Mesendoderm (in vitro differentiated cells): ENCODE measurements around the gene CCDC9B.

Experiments
- DNase-seq: peaks from one replicate; pipeline ENCODE4 v3.0.0; 2013
- H2AK5ac ChIP-seq: 2 replicates; pipeline ENCODE4 v1.6.1; 2013; ENCODE audit warnings: low read length, inconsistent platforms
- H2BK120ac ChIP-seq: 2 replicates; pipeline ENCODE4 v1.6.1; 2013; ENCODE audit warnings: low read depth, mild to moderate bottlenecking, low read length, moderate library complexity, mixed read lengths
- H2BK15ac ChIP-seq: replicated peaks from 2 replicates; pipeline ENCODE4 v1.6.1; 2013; ENCODE audit warnings: low read depth, mild to moderate bottlenecking, moderate library complexity
- H2BK5ac ChIP-seq: 2 replicates; pipeline ENCODE4 v1.6.1; 2013; ENCODE audit warnings: low read length, inconsistent platforms
- H3K18ac ChIP-seq: 2 replicates; pipeline ENCODE4 v1.6.1; 2013; ENCODE audit warnings: mild to moderate bottlenecking, low read length, mixed read lengths
- H3K23ac ChIP-seq: one replicate; pipeline ENCODE4 v1.6.1; 2013; ENCODE audit warnings: low read length
- H3K27ac ChIP-seq: 2 replicates; pipeline ENCODE4 v1.5.1; 2013; ENCODE audit warnings: low read depth, mild to moderate bottlenecking, inconsistent platforms, low read length, moderate library complexity
- H3K27me3 ChIP-seq: 2 replicates; pipeline ENCODE4 v1.6.1; 2013; ENCODE audit warnings: low read length, control low read depth, mild to moderate bottlenecking, inconsistent platforms; ENCODE audit not compliant: insufficient read depth, poor library complexity
- H3K36me3 ChIP-seq: 2 replicates; pipeline ENCODE4 v1.6.1; 2013; ENCODE audit warnings: low read length, inconsistent platforms; ENCODE audit not compliant: control insufficient read depth, insufficient read depth
- H3K4ac ChIP-seq: one replicate; pipeline ENCODE4 v1.6.1; 2013; ENCODE audit warnings: low read depth, mild to moderate bottlenecking, low read length, moderate library complexity
- H3K4me1 ChIP-seq: 2 replicates; pipeline ENCODE4 v1.6.1; 2013; ENCODE audit warnings: low read depth, low read length, inconsistent platforms; ENCODE audit not compliant: control insufficient read depth
- H3K4me2 ChIP-seq: 2 replicates; pipeline ENCODE4 v1.6.1; 2013; ENCODE audit warnings: low read length
- H3K4me3 ChIP-seq: 2 replicates; pipeline ENCODE4 v1.5.1; 2013; ENCODE audit warnings: mild to moderate bottlenecking, low read length
- H3K56ac ChIP-seq: one replicate; pipeline ENCODE4 v1.6.1; 2013; ENCODE audit warnings: low read length
- H3K79me1 ChIP-seq: 2 replicates; pipeline ENCODE4 v1.6.1; 2013; ENCODE audit warnings: low read length, inconsistent platforms
- H3K79me2 ChIP-seq: 2 replicates; pipeline ENCODE4 v1.6.1; 2013; ENCODE audit warnings: mild to moderate bottlenecking, low read length; ENCODE audit not compliant: control insufficient read depth, insufficient read depth
- H3K9ac ChIP-seq: 2 replicates; pipeline ENCODE4 v1.6.1; 2013; ENCODE audit warnings: low read length, inconsistent platforms
- H4K5ac ChIP-seq: one replicate; pipeline ENCODE4 v1.6.1; 2013; ENCODE audit warnings: low read length
- H4K8ac ChIP-seq: one replicate; pipeline ENCODE4 v1.6.1; 2013; ENCODE audit warnings: low read depth, mild to moderate bottlenecking, control low read depth, low read length, moderate library complexity
- WGBS: extraction: QIAGEN DNeasy Blood & Tissue Kit; methylation state at CpG from one replicate; pipeline ENCODE4 v1.1.7; 2013; ENCODE audit warnings: low lambda C conversion rate, missing lambda C conversion rate; ENCODE audit not compliant: insufficient coverage; ENCODE audit errors: extremely low coverage; 5-methylcytosine and 5-hydroxymethylcytosine counted together

CCDC9B gene

DNA sequence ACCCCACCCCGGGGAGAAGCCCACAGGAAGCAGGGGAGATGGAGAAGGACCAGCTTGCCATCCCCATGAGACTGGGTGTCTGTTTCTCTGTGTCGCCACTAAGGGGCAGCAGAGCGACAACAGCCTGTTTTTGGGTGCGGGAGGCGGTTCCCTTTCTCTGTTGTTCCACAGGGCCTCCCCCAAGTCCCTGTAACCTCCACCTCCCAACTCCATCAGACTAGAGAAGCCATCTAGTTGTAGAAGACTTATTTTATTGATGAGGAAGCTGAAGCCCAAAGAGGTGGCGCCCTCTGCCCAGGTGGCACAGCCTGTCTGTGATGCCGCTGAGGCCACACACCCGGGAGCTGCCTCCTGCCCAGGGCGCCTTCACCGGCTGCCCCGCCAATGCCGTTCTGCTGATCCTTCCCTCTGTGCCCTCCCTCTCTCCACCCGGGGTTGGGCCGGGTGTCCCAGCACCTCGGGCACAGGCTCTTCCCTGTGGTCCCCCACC is 3.9 kb upstream of the CCDC9B start:
- Histone ChIP-seq H3K23ac (no peak overlapping the region), H2AK5ac (no peak overlapping the region), H4K8ac (no peak overlapping the region), H3K4me3 (no peak overlapping the region), H3K9ac (no peak overlapping the region), H3K4ac (no peak overlapping the region), H3K79me2 (no peaks in the 10 kb centered on the region), H2BK5ac (no peak overlapping the region), H3K27me3 (no peaks in the 10 kb centered on the region), H2BK15ac (no peak overlapping the region), H3K56ac (no peak overlapping the region), H3K18ac (no peak overlapping the region), H3K79me1 (no peaks in the 10 kb centered on the region), H3K27ac (no peak overlapping the region), H3K4me2 (no peak overlapping the region), H3K36me3 (no peaks in the 10 kb centered on the region), H2BK120ac (no peak overlapping the region), H3K4me1 (no peaks in the 10 kb centered on the region), H4K5ac (no peak overlapping the region)
- no CpG with 5 or more reads among the region's 15 CpGs for WGBS
- DNase-seq, result peak; percentile 60

DNA sequence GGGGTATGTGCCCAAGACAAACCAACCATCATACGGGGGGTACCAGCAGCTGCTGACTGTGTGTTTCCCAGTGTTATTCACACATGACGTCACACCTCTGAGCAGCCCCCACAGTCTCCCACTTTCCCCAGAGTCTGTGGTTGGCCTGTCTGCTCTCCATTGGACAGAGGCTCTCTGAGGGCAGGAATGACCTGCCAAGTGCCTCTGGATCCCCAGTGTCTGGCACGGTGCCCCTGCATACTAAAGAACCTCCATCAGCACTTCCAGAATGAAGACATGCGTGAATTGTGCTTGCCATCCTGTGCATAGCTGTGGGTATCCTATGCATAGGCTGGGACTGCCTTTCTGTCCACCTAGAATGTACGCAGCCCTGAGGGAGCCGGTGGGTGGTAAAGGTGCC is 3.5 kb upstream of the CCDC9B start:
- Histone ChIP-seq H3K4me1 (no peaks in the 10 kb centered on the region), H3K18ac (no peak overlapping the region), H3K4me2 (no peak overlapping the region), H3K4me3 (no peak overlapping the region), H4K5ac (no peak overlapping the region), H2BK15ac (no peak overlapping the region), H2AK5ac (no peak overlapping the region), H3K79me1 (no peaks in the 10 kb centered on the region), H3K23ac (no peak overlapping the region), H3K9ac (no peak overlapping the region), H3K79me2 (no peaks in the 10 kb centered on the region), H3K36me3 (no peaks in the 10 kb centered on the region), H3K27ac (no peak overlapping the region), H3K4ac (no peak overlapping the region), H3K27me3 (no peaks in the 10 kb centered on the region), H2BK5ac (no peak overlapping the region), H2BK120ac (no peak overlapping the region), H4K8ac (no peak overlapping the region), H3K56ac (no peak overlapping the region)
- no CpG with 5 or more reads among the region's 6 CpGs for WGBS
- no peak for DNase-seq

DNA sequence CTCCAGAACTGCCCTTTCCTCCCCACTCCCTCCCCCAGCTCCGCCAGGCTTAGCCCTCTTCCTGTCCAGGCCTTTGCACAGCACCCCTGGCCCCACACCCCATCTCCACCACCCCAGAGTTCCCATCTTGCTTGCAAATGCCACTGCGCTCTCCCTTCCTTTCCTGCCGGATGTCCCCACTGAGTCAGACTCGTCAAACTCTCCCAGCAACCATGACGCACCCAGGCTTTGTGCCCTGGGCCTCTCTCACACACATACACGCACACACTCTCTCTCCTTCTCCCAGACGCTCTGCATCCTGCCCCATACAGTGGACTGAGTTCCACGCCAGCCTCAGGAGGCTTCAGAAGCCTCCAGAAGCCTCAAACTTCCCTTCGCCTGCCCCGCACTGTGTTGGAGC is 2.8 kb upstream of the CCDC9B start:
- Histone ChIP-seq H3K56ac (peak overlapping the region; percentile 8), H3K4ac (no peak overlapping the region), H3K36me3 (no peaks in the 10 kb centered on the region), H3K79me1 (no peaks in the 10 kb centered on the region), H2BK120ac (no peak overlapping the region), H3K23ac (no peak overlapping the region), H2AK5ac (no peak overlapping the region), H3K27ac (no peak overlapping the region), H2BK5ac (no peak overlapping the region), H3K18ac (no peak overlapping the region), H3K4me1 (no peaks in the 10 kb centered on the region), H3K27me3 (no peaks in the 10 kb centered on the region), H4K8ac (no peak overlapping the region), H3K79me2 (no peaks in the 10 kb centered on the region), H3K4me2 (no peak overlapping the region), H2BK15ac (no peak overlapping the region), H3K4me3 (no peak overlapping the region), H4K5ac (no peak overlapping the region), H3K9ac (no peak overlapping the region)
- no peak for DNase-seq
- no CpG with 5 or more reads among the region's 10 CpGs for WGBS

DNA sequence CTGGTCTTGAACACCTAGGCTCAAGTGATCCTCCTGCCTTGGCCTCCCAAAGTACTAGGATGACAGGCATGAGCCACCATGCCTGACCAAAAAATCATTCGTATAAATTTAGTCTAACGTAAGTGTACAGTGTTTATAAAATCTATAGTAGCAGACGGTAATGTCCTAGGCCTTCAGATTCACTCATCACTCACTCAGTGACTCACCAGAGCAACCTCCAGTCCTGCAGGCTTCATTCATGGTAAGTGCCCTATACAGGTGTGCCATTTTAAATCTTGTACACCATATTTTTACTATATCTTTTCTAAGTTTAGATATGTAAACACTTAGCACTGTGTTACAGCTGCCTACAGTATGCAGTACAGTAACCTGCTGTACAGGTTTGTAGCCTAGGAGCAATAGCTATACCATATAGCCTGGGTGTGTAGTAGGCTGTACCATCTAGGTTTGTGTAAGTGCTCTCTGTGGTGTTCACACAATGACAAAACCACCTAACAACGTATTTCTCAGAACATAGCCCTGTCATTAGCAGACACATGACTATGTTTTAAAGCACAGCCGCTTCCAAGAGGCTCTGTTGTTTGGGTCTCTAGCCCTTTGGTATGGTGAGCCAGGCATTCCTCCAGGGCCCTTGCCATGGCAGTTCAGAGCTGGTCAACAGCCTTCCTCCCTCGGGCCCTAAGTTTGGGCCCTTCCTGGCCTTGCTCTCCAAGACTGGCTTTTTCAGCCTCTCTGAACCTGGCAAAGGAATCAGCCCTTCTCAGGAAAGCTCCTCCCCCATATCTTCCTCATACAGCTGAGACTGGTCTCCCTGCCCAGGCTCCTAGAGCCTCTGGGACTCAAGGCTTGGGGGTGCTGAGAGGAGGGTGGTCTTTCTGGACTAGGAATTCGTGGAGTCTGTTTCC is 1.9 kb upstream of the CCDC9B start:
- Histone ChIP-seq H2AK5ac (no peak overlapping the region), H3K27me3 (no peaks in the 10 kb centered on the region), H3K4me1 (no peaks in the 10 kb centered on the region), H2BK15ac (no peak overlapping the region), H4K8ac (no peak overlapping the region), H3K4ac (no peak overlapping the region), H3K18ac (no peak overlapping the region), H3K36me3 (no peaks in the 10 kb centered on the region), H3K23ac (no peak overlapping the region), H2BK5ac (no peak overlapping the region), H3K4me3 (no peak overlapping the region), H3K9ac (no peak overlapping the region), H3K27ac (no peak overlapping the region), H3K79me2 (no peaks in the 10 kb centered on the region), H3K56ac (peak overlapping the region; percentile 8), H3K4me2 (no peak overlapping the region), H2BK120ac (no peak overlapping the region), H4K5ac (no peak overlapping the region), H3K79me1 (no peaks in the 10 kb centered on the region)
- no CpG with 5 or more reads among the region's 7 CpGs for WGBS
- DNase-seq, result no peak

DNA sequence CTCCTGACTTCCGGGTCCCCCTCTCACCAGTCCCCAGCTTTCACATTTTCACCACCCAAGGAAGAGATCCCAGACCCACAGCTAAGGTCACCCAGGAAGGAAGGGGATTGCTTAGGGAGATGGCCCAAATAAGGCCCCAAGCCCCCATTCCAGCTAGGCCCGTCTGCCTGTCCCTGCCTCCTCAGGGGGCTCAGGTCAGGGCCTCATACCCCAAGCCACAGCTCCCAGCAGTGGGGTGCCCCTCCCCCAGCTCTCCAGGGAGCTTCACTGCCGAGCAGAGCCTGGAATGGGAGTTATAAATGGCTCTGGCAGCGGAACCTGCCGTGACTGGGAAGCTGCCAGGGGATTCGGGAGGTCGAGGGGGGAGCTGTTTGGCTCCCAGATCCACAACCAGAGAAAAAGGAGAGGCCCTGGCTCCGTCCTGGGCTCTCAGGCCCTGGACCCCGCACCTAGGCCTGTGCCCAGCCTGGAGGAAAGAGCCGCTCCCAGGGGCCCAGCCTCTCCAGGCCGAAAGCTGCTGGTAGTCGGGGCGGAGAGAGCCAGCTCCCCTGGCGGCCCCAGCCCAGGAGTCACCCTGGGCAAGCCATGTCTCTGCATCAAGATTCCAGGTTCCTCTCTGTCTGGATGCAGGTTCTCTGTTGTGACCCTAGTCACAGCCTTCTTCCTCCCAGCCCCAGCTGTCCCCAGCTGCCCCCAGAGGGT is 550 bp downstream of the CCDC9B start:
- Histone ChIP-seq H3K9ac (no peak overlapping the region), H3K4me1 (no peaks in the 10 kb centered on the region), H3K18ac (no peak overlapping the region), H2BK5ac (no peak overlapping the region), H3K4me2 (no peak overlapping the region), H4K8ac (no peak overlapping the region), H2AK5ac (no peak overlapping the region), H3K36me3 (no peaks in the 10 kb centered on the region), H2BK120ac (no peak overlapping the region), H3K56ac (no peak overlapping the region), H3K27me3 (no peaks in the 10 kb centered on the region), H3K4me3 (no peak overlapping the region), H3K27ac (no peak overlapping the region), H3K4ac (no peak overlapping the region), H3K79me1 (no peaks in the 10 kb centered on the region), H3K79me2 (no peaks in the 10 kb centered on the region), H2BK15ac (no peak overlapping the region), H4K5ac (no peak overlapping the region), H3K23ac (no peak overlapping the region)
- no peak for DNase-seq
- WGBS, result no CpG with 5 or more reads among the region's 14 CpGs
